COR-L47 (cell line): ENCODE results near the gene HDGFL3.

Experiments used
- DNase-seq: peaks from one replicate; lab custom pipeline; 2025; lab: John Stamatoyannopoulos, UW

The HDGFL3 gene

DNA sequence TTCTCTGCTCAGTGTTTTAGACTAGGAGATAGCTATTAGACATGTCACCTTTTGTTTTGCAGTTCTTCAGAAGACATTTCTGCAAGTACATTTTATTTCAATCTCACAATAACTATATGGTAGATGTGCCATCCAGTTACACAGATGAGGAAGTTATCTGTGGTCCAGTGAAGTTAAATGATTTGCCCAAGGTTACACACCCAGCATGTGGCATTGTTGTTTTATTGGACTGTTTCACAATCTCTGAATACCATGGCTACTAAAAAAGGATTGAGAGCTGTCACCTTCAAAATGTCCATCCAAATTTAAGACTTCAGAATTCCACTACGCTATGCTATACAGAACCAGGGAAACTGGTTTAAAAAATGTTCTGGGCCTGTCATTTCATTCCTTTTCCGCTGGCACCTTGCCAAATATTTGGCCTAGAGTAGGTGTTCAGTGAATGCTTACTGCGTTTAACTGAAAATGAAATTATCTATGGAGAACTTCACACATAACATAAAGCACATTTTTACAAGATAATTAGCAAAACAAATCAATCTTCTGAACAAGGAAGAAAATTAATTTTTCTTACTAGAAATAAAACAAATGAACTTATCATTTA lies 80.0 kb downstream of the HDGFL3 start:
- DNase-seq = no peak

DNA sequence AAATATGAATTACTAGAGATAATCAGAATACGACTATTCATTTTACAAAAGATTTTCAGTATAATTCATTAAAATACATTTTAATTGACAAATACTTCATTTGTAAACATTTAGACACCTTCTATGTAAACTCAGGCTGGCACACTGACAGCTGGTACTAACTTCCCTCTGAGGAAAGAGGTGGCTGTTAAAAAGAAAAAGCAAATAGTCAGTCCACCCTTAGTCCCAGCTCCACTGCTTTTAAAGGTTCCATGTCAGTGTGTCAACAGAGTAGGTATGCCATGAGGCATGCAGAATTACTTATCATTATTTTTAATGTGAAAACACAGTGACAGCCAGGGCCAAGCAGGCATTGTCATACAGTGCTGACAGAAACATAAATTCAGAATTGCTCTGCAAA lies 84.1 kb downstream of the HDGFL3 start:
- DNase-seq = no peak

DNA sequence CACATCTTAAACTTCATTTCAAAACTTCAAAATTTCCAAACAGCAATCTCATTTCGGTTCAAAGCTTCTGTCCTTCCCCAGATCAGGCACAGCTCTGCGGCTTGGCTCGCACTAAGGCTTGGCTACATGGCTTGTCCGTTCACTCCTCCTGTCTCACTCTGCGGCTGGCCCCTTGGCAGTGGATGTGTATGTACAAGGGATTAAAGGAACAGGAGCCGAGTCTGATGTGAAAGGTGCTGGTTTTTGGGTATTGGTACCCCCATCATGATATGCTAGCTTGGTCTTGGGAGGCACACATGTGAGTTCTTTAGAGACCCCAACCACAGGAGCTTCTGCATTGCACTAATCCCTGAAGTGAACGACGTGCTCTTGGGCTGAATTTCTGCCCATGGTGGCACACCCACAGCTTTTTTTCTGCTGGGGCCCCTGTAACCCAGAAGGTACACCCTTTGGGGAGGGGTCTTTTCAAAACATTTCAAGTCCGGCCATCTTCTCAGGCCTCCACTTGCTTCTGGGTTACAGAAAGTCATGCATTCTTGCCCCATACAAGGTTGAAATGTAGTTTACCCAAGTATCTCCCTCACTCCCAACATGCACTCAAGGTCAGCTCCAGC lies 87.5 kb downstream of the HDGFL3 start:
- no peak for DNase-seq

DNA sequence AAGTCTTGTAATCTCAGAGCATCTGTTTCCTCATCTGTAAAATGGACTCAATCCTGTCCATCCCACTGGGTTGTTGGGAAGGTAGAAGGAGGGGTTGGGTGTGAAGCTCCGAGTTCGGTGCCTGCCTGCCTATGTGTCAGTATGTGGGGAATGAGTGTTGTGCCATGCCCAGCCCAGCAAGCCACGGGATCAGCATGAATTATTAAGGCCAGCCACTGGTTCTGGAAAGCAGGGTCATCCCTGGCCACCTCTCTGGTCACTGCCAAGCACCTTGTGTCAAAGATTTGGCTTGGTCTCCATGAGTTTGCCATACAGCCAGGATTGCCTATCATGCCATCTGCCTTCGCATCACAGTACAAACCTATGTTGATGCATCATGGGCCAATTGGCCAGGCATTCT lies 88.7 kb downstream of the HDGFL3 start:
- no peak for DNase-seq

GRCh38 chr15:83118291-83118827 lies 89.3 kb downstream of the HDGFL3 start:
- no peak for DNase-seq

GRCh38 chr15:83115831-83116565 lies 91.6 kb downstream of the HDGFL3 start:
- DNase-seq = no peak

DNA sequence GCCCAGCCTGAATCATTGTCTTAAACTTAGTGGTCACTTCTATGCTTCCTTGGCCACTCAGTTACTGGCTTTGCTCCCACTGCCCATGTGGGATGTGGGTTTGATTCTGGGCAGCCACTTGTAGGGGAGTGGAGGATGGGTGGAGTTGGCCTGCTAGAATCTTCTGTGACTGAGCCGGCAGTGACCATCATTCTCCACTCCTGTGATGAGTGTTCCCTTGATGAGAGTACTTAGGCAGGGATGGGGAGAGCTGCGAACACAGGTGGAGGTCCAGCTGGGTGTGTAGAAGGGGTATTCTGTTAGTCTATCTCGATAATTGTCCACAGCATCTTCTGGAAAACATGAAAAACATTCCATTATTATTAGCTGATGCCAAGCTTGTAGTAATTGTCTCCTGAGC lies 92.2 kb downstream of the HDGFL3 start:
- no peak for DNase-seq

DNA sequence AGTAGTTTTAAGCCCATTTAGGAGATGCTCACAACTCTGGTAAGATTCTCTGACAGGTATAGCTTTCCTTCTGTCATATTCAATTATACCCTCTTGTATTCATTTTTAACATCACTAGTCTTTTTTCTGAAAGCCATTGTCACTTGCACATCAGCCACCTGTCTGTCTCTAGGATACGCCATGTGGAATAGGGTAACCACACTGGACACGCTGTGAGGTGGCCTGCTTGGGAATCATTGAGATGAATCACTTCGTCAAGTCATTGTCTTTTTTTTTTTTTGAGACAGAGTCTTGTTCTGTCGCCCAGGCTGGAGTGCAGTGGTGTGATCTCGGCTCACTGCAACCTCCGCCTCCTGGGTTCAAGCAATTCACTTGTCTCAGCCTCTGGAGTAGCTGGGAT lies 92.8 kb downstream of the HDGFL3 start:
- DNase-seq = no peak

DNA sequence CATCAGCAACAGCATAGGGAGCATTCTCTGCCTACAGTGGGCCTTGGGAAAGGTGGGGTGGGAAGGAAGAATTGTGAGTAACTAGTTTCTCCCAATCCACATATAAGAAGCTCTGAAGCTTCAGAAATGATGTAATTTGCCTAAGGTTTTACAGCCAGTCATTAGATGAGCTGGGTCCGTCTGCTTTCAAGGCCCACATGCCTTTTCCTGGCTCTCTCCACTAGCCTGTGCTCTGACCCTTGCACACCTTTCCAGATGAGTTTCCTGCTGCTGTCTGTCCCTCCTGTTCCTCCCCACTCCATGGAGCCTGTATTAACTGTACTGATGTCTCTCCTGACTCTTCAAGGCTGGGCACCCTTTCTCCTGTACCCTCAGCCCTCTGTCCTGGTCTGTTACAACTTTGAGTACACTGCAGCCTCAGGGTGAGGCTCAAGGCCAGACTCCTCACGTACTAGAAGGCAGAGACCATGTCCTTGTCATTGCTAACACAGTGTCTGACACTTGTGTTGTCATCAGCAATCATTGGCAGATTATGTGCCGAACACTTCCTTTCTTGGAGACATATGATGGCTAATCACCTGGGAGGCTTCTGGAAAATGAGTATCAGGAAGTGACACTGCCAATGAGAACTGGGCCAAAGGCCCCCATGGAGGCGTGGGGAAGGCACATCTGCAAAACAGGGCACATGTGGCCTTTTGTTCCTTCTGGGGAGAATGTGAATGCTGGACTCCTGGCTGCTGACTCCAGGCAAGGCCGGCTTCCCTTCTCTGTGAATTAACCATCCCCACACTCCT lies 93.5 kb downstream of the HDGFL3 start:
- DNase-seq = no peak

- no peak for DNase-seq
These were observed 94.7 kb downstream of the HDGFL3 start for GRCh38 chr15:83112956-83113299.

DNA sequence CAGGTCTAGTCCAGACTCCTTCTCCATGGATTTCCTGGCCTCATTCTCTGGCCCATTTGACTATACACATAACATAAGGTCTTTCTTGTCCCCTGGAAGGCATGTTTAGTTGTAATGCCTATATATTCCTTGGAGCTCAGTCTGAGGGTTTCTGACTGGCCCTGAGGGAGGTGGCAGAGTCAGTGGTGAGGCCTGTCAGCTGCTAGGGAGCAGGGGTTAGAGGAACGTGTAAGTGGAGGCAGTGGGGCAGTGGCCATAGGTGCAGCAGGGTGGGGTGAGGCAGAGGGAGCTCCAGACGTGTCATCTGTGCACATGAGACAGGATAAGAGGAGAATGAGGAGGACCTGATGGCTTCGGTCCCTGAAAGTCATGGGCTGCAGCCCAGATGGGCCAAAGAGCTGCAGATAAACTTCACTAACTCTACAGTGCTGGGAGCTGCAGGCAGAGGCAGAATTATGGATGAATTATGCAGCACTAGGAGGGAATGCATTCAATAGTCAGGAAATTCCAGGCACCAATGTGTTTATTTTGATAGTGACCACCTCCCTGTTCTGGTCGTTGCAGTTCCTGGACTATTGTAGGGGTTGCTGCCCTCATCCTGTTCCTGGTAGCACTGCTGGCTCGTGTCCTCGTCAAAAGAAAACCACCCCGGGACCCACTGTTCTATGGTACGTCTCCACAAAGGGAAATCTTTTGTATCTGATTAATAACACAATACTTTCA lies 95.2 kb downstream of the HDGFL3 start:
- DNase-seq = no peak

- no peak for DNase-seq
These were observed 96.5 kb downstream of the HDGFL3 start for GRCh38 chr15:83111149-83111548.

DNA sequence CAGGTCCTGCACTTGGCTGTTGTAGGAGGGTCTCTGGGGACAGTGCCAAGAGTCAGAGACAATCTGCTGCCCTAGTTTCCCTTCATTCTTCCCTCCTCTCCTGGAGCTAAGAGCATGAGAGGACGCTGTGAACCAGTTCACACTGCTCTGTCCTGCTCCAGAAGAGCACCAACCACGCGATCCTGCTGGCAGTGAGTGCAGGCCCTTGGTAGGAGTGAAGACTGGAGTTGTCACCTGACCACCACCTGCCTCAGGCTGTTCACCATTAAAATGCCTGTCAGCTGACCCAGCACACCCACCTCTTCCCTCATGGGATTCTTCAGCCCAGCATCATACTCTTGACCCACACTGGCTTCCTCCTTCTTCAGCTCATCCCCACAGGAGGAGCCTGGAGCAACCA lies 97.2 kb downstream of the HDGFL3 start:
- DNase-seq = no peak

DNA sequence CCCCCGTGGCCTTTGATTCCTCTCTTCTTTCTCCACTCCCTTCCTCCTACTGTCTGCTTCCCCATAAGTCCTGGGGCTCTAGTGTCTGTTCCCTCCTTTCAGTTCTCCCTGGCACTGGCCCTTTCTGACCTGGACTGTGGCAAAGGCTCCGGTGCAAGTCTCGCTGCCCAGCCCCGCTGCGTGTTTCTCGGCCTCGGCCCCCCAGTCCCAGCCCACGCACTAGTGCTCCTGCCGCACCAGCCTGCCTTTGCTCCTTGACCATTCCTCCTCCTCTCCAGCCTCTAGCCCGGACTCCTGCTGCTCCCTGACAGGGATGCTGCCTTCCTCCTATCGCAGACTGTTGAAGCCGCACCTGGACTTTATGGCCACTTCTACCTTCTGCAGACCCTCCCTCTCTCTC lies 98.1 kb downstream of the HDGFL3 start:
- no peak for DNase-seq

GRCh38 chr15:83108266-83109219 lies 99.1 kb downstream of the HDGFL3 start:
- no peak for DNase-seq

- DNase-seq = no peak
These were observed 99.8 kb downstream of the HDGFL3 start for GRCh38 chr15:83107841-83108181.

DNA sequence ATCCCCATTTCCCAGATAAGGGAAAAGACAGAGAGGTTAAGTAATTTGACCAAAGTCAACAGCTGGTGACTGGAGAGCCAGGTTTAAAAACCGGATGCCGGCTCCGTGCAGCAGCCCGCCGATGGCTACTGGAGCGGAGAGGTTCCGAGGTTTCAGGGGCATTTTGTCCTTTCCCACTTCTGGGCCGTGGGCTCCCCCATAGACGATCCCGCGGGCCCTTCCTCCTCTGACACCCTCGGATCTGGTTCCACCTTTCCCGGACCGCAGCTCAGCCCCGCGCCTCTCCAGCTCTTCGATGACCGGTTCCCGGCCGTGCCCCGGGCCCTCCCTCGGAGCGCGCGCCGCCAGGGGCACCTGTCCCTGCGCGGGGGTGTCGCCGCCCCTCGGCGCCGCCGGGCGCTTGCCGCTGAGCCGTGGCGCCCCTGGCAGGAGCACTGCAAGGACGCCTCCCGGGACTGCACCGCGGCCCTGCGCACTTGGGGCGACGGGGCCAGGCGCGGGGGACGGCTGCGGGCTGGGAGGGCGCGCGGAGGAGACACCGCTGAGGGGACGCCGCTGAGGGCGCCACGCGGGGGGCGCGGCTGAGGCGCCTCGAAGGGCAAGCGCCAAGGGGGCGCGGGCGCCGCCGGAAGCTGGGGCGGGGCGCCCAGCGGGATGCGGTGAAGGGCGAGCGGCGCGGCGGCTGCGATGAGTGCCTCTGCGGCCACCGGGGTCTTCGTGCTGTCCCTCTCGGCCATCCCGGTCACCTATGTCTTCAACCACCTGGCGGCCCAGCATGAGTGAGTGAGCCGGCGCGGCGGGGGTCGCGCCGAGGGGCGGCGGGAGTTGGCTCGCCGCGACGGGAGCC lies 100.4 kb downstream of the HDGFL3 start, which contains the start of gene TM6SF1:
TSS of gene TM6SF1 (plus strand) at position 652 of the 847 bp plus-strand sequence. CDS start at position 688, 36 bp downstream.
- DNase-seq = peak; percentile 25

DNA sequence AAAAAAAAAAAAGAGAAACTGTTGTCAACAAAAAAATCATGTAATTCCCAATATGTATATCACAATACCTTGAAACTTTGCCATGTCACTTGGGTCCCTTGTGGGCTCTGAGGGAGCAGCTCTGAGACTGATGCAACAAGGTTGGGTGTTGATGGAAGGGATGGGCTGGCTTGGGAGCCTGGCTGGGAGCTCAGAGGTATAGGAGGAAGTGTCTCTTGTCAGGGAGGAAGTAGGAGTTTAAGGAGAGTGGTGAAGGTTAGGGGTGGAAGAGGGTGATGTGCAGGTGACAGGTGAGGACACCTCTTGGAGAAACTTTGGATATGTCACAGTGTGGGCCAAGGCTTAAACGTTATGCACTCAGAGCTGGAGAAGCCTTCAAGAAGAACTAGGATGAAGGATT lies 102.2 kb downstream of the HDGFL3 start:
- DNase-seq = no peak

DNA sequence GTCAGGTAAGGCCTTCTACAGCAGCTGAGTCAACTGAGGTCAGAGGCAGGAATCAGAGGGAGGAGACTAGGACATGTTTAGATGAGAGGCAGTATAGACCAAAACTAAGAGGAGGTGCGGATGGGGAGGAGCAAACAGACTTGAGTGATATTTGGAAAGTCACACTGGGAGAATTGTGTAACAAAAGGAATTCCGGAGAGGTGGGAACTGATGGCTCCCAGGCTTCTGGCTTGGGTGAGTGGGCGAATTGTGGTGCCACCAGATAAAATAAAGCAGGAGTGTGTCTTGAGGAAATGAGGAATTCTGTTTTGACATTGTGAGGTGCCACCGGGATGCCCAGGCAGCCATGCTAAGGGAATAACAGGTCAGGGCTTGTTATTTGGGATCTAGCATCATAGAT lies 103.5 kb downstream of the HDGFL3 start:
- DNase-seq = no peak

- DNase-seq = no peak
These were observed 105.3 kb downstream of the HDGFL3 start for GRCh38 chr15:83102346-83102745.
